K562 (cell line): Measurements from ENCODE around the gene WDR18. TPM values are rescaled to one million over a fixed set of nuclear protein-coding genes. Genes with fewer than 3 reads are reported as not detected.
A peak's percentile ranks its signal among the peaks of the same experiment; 100 is the strongest.

ENCODE experiments used
- ATF1 ChIP-seq, 2 experiments: fragments of 450-650 bp in 1 of 2; IDR thresholded peaks; 2 replicates each; pipeline ENCODE4 v1.6.1; 2016; ENCODE audit warnings: missing compliant biosample characterization in 1 of 2, missing genetic modification characterization in 1 of 2
- CBFA2T2 ChIP-seq: fragments of 450-650 bp; conservative IDR thresholded peaks from 2 replicates; pipeline ENCODE4 v1.6.1; 2017; ENCODE audit warnings: mild to moderate bottlenecking
- CBX3 ChIP-seq, 2 experiments: IDR thresholded peaks; 1 replicate in 1 of 2; 2 replicates in 1 of 2; pipeline ENCODE4 v1.6.1; 2012; ENCODE audit warnings: inconsistent platforms in 2 of 2, low read length in 2 of 2, borderline replicate concordance in 1 of 2, control low read depth in 1 of 2
- KAT8 ChIP-seq: fragments of 450-650 bp; IDR thresholded peaks from 2 replicates; pipeline ENCODE4 v1.6.1; 2016; ENCODE audit warnings: low read depth, mild to moderate bottlenecking
- MEIS2 ChIP-seq: fragments of 450-650 bp; IDR thresholded peaks from 2 replicates; pipeline ENCODE4 v1.6.1; 2014; ENCODE audit warnings: mild to moderate bottlenecking; ENCODE audit not compliant: partially characterized antibody
- MYC ChIP-seq, 2 experiments: fragments of 250-450 bp in 1 of 2; sonication (Bioruptor Pico) in 1 of 2; IDR thresholded peaks; 2 replicates each; pipeline versions ENCODE4 v1.5.1 to v1.6.1; 2012 to 2021; ENCODE audit warnings: low read depth in 2 of 2, borderline replicate concordance in 1 of 2, improper control_type of control experiment in 1 of 2, low read length in 1 of 2, mild to moderate bottlenecking in 1 of 2, moderate library complexity in 1 of 2
- PATZ1 ChIP-seq: fragments of 250-450 bp; sonication (Bioruptor Pico); IDR thresholded peaks from 2 replicates; pipeline ENCODE4 v1.5.0; 2020; ENCODE audit warnings: mild to moderate bottlenecking, borderline replicate concordance
- RB1 ChIP-seq: fragments of 450-650 bp; IDR thresholded peaks from 2 replicates; pipeline ENCODE4 v1.6.1; 2017; ENCODE audit warnings: low read depth, mild to moderate bottlenecking
- RBM22 ChIP-seq: fragments of 200-400 bp; formaldehyde crosslinking; IDR thresholded peaks from 2 replicates; pipeline ENCODE4 v1.6.1; 2018; ENCODE audit warnings: low read length, low read depth; ENCODE audit not compliant: poor library complexity, severe bottlenecking
- SETDB1 ChIP-seq: IDR thresholded peaks from one replicate; pipeline ENCODE4 v1.6.1; 2012; ENCODE audit warnings: low read length, control low read depth, inconsistent platforms
- TBP ChIP-seq: optimal IDR thresholded peaks from 2 replicates; pipeline ENCODE3; 2011; ENCODE audit warnings: low read depth, low read length, improper control_type of control experiment
- ZFX ChIP-seq: sonication (generic); formaldehyde crosslinking; IDR thresholded peaks from 2 replicates; pipeline ENCODE4 v1.8.0; 2022; ENCODE audit warnings: mild to moderate bottlenecking, missing genetic modification reagents, moderate library complexity
- ZNF384 ChIP-seq: IDR thresholded peaks from 2 replicates; pipeline ENCODE4 v1.6.1; 2012; ENCODE audit warnings: low read depth, low read length, improper control_type of control experiment
- polyA plus RNA-seq, 8 experiments: library from polyadenylated mRNA; depleted of rRNA in 4 of 8; stranded (reverse) in 5 of 8; unstranded in 3 of 8; fragments of >200 nt; fragmentation: Nextera tagmentation in 2 of 8; fragmentation: Illumina TruSeq in 1 of 8; extraction: Ambion mirVana in 2 of 8; extraction: Trizol in 1 of 8; gene quantifications; 2 replicates each; pipeline versions ENCODE4 v1.2.1 to v1.2.3, GENCODE V29; 2011 to 2014; ENCODE audit warnings: inconsistent platforms in 1 of 8, missing spikeins in 1 of 8
- total RNA-seq, 7 experiments: library from RNA; depleted of rRNA in 6 of 7; stranded (reverse); fragments of >200 nt in 6 of 7; fragmentation: Illumina TruSeq in 2 of 7; extraction: Trizol in 2 of 7; gene quantifications; 2 replicates each; pipeline versions ENCODE4 v1.2.1 to v1.2.3, GENCODE V29; 2011 to 2021; ENCODE audit warnings: low replicate concordance in 1 of 7
- TF ChIP-seq, protein P1 (sequence below): fragments of 450-650 bp; IDR thresholded peaks from 2 replicates; pipeline ENCODE4 v1.6.1; 2016; ENCODE audit warnings: borderline replicate concordance
- TF ChIP-seq, protein P2 (sequence below): sonication (generic); formaldehyde crosslinking; IDR thresholded peaks from 2 replicates; pipeline ENCODE4 v1.8.0; 2022; ENCODE audit warnings: missing genetic modification reagents, mild to moderate bottlenecking, borderline replicate concordance
- TF ChIP-seq, protein P3 (sequence below), 2 experiments: IDR thresholded peaks; 2 replicates each; pipeline ENCODE4 v1.6.1; 2012; ENCODE audit warnings: improper control_type of control experiment in 2 of 2, low read depth in 2 of 2, low read length in 2 of 2, borderline replicate concordance in 1 of 2

Gene WDR18
- total and polyA plus RNA-seq, 9 of the 15 experiments (the other 6 are each of a cell fraction or from before 2014, with no cell fraction given), result 0.65 to 181 (median 30.1) TPM

GRCh38 chr19:1026783-1027649 is 42.9 kb downstream of the WDR18 start (continued):
- TF ChIP-seq, protein P1, sequence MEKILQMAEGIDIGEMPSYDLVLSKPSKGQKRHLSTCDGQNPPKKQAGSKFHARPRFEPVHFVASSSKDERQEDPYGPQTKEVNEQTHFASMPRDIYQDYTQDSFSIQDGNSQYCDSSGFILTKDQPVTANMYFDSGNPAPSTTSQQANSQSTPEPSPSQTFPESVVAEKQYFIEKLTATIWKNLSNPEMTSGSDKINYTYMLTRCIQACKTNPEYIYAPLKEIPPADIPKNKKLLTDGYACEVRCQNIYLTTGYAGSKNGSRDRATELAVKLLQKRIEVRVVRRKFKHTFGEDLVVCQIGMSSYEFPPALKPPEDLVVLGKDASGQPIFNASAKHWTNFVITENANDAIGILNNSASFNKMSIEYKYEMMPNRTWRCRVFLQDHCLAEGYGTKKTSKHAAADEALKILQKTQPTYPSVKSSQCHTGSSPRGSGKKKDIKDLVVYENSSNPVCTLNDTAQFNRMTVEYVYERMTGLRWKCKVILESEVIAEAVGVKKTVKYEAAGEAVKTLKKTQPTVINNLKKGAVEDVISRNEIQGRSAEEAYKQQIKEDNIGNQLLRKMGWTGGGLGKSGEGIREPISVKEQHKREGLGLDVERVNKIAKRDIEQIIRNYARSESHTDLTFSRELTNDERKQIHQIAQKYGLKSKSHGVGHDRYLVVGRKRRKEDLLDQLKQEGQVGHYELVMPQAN, result peak; percentile 30; the same call in 1 of the 2 replicates
- no peak for TF ChIP-seq ZNF384
- TF ChIP-seq TBP, result no peak
- no peak for TF ChIP-seq MEIS2
- TF ChIP-seq PATZ1 (CRISPR knock-in tag), result no peak
- TF ChIP-seq RB1, result no peak
- no peak for TF ChIP-seq SETDB1
- 0 out of 3 replicates have a peak, but pooled peaks of 1 of the 2 experiments have one; percentile 21 for TF ChIP-seq CBX3 (IDR thresholded peaks at IDR 0.05; ENCODE audit: borderline replicate concordance in 1 of 2, low read length in 2 of 2)
- TF ChIP-seq CBFA2T2, result no peak
- TF ChIP-seq, protein P2, sequence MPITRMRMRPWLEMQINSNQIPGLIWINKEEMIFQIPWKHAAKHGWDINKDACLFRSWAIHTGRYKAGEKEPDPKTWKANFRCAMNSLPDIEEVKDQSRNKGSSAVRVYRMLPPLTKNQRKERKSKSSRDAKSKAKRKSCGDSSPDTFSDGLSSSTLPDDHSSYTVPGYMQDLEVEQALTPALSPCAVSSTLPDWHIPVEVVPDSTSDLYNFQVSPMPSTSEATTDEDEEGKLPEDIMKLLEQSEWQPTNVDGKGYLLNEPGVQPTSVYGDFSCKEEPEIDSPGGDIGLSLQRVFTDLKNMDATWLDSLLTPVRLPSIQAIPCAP (CRISPR knock-in tag), result no peak
- TF ChIP-seq ZFX (CRISPR knock-in tag), result peak; percentile 8
- TF ChIP-seq, protein P3, sequence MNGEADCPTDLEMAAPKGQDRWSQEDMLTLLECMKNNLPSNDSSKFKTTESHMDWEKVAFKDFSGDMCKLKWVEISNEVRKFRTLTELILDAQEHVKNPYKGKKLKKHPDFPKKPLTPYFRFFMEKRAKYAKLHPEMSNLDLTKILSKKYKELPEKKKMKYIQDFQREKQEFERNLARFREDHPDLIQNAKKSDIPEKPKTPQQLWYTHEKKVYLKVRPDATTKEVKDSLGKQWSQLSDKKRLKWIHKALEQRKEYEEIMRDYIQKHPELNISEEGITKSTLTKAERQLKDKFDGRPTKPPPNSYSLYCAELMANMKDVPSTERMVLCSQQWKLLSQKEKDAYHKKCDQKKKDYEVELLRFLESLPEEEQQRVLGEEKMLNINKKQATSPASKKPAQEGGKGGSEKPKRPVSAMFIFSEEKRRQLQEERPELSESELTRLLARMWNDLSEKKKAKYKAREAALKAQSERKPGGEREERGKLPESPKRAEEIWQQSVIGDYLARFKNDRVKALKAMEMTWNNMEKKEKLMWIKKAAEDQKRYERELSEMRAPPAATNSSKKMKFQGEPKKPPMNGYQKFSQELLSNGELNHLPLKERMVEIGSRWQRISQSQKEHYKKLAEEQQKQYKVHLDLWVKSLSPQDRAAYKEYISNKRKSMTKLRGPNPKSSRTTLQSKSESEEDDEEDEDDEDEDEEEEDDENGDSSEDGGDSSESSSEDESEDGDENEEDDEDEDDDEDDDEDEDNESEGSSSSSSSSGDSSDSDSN (IDR thresholded peaks at IDR 0.05; ENCODE audit: borderline replicate concordance in 1 of 2, low read depth in 2 of 2, low read length in 2 of 2), result 0 out of 4 replicates have a peak, but pooled peaks of 1 of the 2 experiments have one; percentile 48
- TF ChIP-seq ATF1 (CRISPR knock-in tag; IDR thresholded peaks at IDR 0.05), result no peak
- no peak; the same call in 1 of the 2 replicates for TF ChIP-seq ATF1 (tag; IDR thresholded peaks at IDR 0.05)
- TF ChIP-seq KAT8, result no peak
- TF ChIP-seq RBM22, result peak; percentile 74
- no peak for TF ChIP-seq MYC (IDR thresholded peaks at IDR 0.05; ENCODE audit: low read depth, low read length)
- TF ChIP-seq MYC (CRISPR knock-in tag; IDR thresholded peaks at IDR 0.05; ENCODE audit: borderline replicate concordance, low read depth), result peak; percentile 76; the same call in 1 of the 2 replicates
